ENCODE data around the gene TSPY3. TPM values are rescaled to one million over a fixed set of nuclear protein-coding genes. Genes with fewer than 3 reads are reported as not detected.
A peak's percentile ranks its signal among the peaks of the same experiment; 100 is the strongest.
"Not testable (repeated sequence)": the region's sequence is repeated elsewhere in the genome, so short reads cannot be mapped to it uniquely, and the experiment has no call there.

The TSPY3 gene, protein sequence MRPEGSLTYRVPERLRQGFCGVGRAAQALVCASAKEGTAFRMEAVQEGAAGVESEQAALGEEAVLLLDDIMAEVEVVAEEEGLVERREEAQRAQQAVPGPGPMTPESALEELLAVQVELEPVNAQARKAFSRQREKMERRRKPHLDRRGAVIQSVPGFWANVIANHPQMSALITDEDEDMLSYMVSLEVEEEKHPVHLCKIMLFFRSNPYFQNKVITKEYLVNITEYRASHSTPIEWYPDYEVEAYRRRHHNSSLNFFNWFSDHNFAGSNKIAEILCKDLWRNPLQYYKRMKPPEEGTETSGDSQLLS
- not detected in 3 replicates for total RNA-seq (2021)
- not detected for Bru-seq, nascent RNA
- long read RNA-seq, experiment 1 = 0 reads
- long read RNA-seq, experiment 2 = 0 reads
- long read RNA-seq, experiment 3 = 0 reads

DNA sequence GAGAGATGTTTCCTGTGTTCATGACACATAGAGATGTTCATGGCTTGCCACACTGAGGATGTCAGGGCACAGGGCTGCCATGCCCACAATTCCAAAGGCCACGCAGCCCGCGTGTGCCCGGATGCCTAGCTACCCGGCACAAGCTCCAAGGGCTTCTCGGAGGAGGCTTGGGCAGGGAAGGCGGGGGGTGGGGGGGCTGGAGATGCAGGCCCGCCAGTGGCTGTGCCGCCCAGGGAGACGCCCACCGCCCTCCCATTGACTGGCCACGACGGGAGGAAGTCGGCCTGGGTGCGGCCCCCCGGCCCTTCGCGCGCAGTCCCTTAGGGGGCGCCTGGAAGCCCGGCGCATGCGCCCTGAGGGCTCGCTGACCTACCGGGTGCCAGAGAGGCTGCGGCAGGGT, at the start of gene TSPY3:
Gene TSPY3 (plus strand): TSS at position 301 of the 400 bp plus-strand sequence. CDS start 46 bp downstream, at position 347.
- H3K36me3 Mint-ChIP-seq; H3K27ac Mint-ChIP-seq; H3K4me3 Mint-ChIP-seq; H3K27me3 Mint-ChIP-seq (ENCODE audit: low read depth); H3K9me3 Mint-ChIP-seq; ATAC-seq; POLR2A ChIA-PET; DNase-seq (ENCODE audit: low spot score); CTCF ChIA-PET; H3K4me1 Mint-ChIP-seq: not testable (repeated sequence)

DNA sequence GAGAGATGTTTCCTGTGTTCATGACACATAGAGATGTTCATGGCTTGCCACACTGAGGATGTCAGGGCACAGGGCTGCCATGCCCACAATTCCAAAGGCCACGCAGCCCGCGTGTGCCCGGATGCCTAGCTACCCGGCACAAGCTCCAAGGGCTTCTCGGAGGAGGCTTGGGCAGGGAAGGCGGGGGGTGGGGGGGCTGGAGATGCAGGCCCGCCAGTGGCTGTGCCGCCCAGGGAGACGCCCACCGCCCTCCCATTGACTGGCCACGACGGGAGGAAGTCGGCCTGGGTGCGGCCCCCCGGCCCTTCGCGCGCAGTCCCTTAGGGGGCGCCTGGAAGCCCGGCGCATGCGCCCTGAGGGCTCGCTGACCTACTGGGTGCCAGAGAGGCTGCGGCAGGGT, 40.7 kb upstream of the TSPY3 start, which contains the start of gene TSPY8:
Gene TSPY8 (plus strand): TSS at position 301 of the 400 bp plus-strand sequence. CDS start 46 bp downstream, at position 347.
- POLR2A ChIA-PET; CTCF ChIA-PET; H3K4me3 Mint-ChIP-seq; ATAC-seq; H3K4me1 Mint-ChIP-seq; H3K9me3 Mint-ChIP-seq; DNase-seq (ENCODE audit: low spot score); H3K27ac Mint-ChIP-seq; H3K27me3 Mint-ChIP-seq (ENCODE audit: low read depth); H3K36me3 Mint-ChIP-seq: not testable (repeated sequence)

DNA sequence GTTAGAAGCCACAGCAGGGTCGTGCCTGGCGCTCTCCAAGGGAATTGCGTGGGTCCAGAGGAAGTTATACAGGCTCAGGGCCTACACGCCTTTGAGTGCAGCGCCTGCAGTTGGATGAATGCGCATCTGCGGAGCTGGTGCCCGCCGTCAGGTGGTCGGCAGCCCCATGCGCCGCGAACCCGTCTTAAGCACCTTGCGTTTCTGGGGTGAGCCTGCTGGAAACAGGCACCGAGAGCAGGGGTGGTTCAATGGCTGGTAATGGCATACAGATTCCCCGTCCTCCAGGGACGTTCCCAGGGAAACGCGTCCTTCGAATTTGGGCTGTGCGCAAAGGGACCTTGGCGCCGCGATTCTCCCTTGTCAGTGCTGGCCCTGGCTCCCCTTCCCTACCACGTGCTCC, 1.7 kb upstream of the TSPY3 start:
- POLR2A ChIA-PET; H3K27ac Mint-ChIP-seq; H3K36me3 Mint-ChIP-seq; H3K4me1 Mint-ChIP-seq; H3K27me3 Mint-ChIP-seq (ENCODE audit: low read depth); ATAC-seq; H3K9me3 Mint-ChIP-seq; CTCF ChIA-PET; H3K4me3 Mint-ChIP-seq: not testable (repeated sequence)
- DNase-seq (ENCODE audit: low spot score) = peak; percentile 3

Other genes with a start within 250 kb of the TSPY3 start
- not detected in 3 replicates for gene TSPY4, start 61.0 kb upstream of the TSPY3 start, total RNA-seq (2021)
- not detected in 3 replicates for gene TSPY8, start 40.6 kb upstream of the TSPY3 start, total RNA-seq (2021)
- not detected in 3 replicates for gene TSPY1, start 68.5 kb downstream of the TSPY3 start, total RNA-seq (2021)
- gene TSPY9, start 88.8 kb downstream of the TSPY3 start, total RNA-seq (2021) = not detected in 3 replicates
- gene TSPY10, start 129.5 kb downstream of the TSPY3 start, total RNA-seq (2021) = not detected in 3 replicates